ENCODE data around the gene ENTHD1. TPM values are rescaled to one million over a fixed set of nuclear protein-coding genes. Genes with fewer than 3 reads are reported as not detected.

The ENTHD1 gene, protein sequence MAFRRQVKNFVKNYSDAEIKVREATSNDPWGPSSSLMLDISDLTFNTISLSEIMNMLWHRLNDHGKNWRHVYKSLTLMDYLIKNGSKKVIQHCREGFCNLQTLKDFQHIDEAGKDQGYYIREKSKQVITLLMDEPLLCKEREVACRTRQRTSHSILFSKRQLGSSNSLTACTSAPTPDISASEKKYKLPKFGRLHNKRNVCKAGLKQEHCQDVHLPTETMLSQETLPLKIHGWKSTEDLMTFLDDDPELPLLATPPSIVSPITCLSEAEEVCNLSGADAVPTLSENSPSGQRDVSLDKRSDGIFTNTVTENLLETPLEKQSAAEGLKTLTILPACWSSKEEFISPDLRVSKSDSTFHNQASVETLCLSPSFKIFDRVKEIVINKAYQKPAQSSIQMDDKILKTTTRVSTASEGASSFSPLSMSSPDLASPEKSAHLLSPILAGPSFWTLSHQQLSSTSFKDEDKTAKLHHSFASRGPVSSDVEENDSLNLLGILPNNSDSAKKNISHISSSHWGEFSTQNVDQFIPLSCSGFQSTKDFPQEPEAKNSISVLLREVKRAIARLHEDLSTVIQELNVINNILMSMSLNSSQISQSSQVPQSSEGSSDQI
- 0.15 and 0.41 TPM in 2 replicates for total RNA-seq

DNA sequence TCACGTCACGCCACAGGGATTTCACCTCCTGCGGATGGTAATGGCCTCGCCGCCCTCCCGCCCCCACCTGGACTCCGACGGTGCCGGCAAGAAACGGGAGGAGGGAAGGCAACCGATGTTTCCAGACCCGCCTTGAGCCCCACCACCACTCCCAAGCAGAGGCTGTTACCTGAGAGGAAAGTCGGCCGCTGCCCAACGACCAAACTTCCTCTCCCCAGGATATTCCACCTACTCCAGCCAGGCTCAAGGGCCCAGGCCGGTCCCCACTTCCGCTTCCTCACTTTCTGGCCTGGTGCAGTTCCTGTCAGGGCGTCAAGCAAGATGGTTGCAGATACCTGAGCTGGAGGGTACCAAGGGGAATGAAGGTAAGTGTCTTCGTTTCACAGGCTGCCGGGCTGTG lies at the start of gene ENTHD1:
ENTHD1 (minus strand) TSS at position 235 of the 400 bp plus-strand sequence. CDS start 6,012 bp downstream, outside the sequence.
- intact Hi-C loops (cut with micrococcal nuclease), result no loop called here

DNA sequence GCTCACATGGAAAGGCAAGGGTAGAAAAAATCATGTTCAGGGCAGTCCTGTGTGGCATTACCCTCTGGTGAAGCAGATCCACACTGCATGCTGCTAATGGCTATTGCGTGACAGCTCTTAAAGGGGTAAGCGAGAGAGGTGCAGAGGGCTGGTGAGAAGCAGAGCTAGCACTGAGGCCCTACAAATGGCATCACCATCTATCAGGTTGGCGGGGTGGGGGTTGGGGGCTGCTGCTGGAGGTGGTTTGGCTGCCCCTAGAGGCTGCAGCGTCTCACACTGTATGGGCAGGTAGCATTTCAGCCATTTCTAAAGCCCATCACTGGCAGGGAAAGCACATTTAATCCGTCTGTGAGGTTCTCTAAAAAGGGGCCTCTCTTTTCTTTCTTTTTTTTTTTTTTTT lies 49.8 kb upstream of the ENTHD1 start:
- intact Hi-C loops (cut with micrococcal nuclease), result loop anchor here (2.0 to 5.0 kb wide), 2 partner anchors 17 to 376 kb away; no protein-coding TSS in a partner anchor

DNA sequence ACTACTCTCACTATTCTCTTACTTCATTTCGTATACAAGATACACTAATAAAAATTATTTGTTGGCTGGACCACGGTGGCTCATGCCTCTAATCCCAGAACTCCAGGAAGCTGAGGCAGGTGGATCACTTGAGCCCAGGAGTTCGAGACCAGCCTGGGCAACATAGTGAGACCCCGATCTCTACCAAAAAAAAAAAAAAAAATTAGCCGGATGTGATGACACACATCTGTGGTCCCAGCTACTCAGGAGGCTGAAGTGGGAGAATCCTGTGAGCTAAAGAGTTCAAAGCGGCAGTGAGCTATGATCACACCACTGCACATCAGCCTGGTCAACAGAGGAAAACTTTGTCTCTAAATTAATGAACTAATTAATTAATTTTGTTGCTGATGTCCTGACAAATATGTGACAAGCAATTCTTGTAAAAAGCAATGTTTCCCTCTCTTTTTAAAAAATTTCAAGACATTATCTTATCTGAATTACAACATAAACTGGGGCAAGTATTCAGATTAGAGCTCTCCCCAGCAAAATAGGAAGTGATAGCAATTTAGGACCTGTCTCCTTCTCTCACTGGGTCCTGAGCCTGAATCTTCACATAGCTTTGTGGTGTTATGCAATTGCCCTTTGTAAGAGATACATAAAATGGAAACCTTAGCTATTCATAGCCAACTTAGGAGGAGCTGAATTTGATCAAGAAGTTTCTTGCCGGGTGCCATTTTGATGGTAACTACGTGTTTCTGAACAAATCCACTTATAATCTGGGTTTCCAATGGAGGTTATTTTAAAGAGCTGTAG lies 49.1 kb upstream of the ENTHD1 start:
- intact Hi-C loops (cut with micrococcal nuclease), result loop anchor here (2.0 to 5.0 kb wide), 2 partner anchors 16 to 375 kb away; no protein-coding TSS in a partner anchor

DNA sequence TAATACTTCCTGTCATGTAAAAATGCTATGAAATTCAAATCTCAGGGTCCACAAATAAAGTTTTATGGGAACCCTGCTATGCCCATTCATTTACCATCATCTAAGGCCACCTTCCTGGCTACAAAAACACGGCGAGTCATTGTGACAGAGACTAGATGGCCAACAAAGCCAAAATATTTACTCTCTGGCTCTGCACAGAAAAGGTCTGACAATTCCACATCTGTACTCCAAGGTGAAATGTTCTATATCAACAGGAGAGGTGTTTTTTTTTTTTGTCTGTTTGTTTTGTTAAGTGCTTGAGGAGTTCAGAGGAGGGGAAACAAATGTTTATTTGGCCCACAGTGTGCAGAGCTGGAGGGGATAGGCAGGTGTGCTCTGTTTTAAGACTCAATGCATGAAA lies 48.0 kb upstream of the ENTHD1 start:
- intact Hi-C loops (cut with micrococcal nuclease), result loop anchor here (5.0 kb wide), 1 partner anchor 374 kb away; no protein-coding TSS in a partner anchor

DNA sequence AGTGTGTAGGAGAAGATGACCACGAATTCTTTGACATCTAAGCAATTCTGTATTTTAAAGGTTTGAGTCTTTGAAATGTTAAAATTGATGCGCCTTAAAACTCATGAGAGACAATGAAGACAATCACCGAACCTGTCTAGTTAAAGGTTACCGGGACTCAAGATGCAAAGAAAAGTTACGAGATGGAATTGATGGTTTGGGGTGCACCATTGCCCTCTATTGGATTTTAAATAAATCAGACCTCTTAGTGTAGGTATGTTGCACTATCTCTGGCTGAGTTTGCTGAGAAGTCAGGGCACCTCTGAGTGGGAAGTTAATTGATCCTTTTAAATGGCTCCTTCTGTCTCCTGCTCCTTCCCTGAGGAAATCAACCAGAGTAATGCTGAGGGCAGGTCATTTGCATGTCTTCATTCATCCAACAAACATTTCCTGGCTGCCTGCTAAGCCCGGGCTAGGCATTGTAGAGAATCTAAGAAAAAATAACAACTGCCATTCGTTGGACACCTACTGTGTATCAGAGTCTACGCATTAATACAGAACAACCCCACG lies 47.3 kb upstream of the ENTHD1 start:
- intact Hi-C loops (cut with micrococcal nuclease), result loop anchor here (1.0 to 5.0 kb wide), 4 partner anchors 40 to 407 kb away; partner anchors contain the start of gene GRAP2

DNA sequence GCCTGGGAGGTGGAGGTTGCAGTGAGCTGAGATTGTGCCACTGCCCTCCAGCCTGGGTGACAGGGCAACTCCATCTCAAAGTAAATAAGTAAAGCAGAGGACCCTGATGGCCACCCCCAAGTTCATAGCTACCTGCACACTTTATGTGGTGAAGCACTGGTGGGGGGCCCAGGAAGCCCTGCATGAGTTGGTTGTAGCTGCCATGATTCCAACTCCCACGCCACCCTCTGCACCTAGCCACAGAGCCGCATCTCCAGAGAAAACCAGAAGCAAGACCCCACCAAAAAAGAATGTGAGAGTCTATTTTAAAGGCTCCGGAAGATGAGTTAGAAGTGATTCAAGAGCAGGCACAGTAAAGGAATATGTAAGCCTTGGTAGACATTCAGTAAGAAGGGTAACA lies 46.3 kb upstream of the ENTHD1 start:
- intact Hi-C loops (cut with micrococcal nuclease), result loop anchor here (1.0 to 10.0 kb wide), 5 partner anchors 39 to 406 kb away; partner anchors contain the start of gene GRAP2

DNA sequence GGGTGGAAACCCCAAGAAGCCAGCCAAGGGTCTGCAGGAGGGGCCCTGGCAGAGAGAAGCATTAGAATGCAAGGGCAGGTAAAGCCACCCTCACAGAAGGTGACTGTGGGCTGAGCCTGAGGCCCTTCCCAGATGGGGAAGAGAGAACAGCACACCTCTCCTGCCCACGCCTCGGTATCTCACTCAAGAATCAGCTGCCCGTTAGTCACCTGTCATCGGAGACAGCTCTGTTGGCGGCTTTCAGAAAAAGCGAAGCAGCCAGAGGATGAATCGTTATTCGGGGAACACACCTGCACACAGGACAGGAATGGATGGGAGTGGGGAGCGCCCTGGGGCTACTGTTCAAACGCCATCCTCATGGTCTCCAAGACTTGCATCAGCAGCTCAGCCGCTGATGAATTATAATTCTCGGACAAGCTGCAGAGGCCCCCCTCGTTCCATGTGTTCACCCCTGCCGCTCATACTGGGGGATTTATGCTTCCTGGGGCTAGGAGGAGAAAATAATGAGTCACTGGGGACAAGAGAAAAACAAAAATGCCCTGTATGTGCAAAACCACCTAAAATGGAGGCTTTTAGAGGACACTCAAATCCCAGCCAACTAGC lies 45.0 kb upstream of the ENTHD1 start:
- intact Hi-C loops (cut with micrococcal nuclease), result loop anchor here (10.0 kb wide), 1 partner anchor 164 kb away; no protein-coding TSS in a partner anchor

DNA sequence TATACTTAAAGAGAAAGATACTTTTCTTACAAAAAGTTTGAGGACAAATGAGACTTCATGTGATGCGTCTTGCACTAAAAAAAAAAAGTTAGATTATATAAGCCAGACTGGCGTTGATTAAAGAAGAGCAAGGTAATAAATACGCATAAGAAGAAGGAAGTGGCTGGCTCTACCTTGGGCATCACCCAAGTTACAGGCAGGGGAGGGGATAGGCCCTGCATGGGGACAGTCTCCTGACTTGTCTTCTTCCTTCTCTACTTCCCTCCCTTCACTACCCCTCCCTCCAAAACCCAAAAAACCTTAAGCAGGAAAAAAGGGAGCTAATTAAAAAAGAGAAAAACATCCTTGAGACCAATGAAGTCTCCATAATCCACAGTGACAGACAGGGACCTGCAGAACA lies 44.3 kb upstream of the ENTHD1 start:
- intact Hi-C loops (cut with micrococcal nuclease), result loop anchor here (10.0 kb wide), 1 partner anchor 163 kb away; no protein-coding TSS in a partner anchor

DNA sequence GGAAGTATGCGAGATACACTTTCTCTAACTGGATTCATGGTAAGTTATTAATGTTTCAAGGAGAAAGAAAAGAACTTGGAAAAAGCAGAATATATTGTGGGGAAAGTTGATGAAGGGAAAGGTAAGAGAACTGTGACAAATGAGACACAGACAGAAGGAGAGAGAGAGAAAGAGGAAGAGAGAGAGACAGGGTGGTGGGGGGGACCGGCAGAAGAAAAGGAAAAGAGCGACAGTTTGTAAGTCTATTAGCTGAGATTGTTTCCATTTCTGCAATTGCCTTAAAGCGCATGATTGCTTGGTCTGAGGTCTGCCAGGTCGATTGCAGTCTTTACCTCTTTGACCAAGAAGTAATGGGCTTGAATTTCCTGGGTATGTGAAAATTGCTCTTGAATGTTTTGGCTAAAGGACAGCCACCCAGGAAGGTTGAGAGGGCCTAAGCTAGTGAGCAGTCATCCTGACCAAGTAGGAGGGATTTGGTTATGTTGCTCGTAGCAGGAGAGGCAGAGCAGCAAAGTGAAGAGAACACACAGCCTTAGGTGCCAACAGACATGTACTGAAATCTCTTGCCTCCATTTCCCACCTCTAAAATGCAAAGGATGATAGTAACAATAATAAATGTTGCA lies 43.1 kb upstream of the ENTHD1 start:
- intact Hi-C loops (cut with micrococcal nuclease), result loop anchor here (10.0 kb wide), 1 partner anchor 162 kb away; no protein-coding TSS in a partner anchor

DNA sequence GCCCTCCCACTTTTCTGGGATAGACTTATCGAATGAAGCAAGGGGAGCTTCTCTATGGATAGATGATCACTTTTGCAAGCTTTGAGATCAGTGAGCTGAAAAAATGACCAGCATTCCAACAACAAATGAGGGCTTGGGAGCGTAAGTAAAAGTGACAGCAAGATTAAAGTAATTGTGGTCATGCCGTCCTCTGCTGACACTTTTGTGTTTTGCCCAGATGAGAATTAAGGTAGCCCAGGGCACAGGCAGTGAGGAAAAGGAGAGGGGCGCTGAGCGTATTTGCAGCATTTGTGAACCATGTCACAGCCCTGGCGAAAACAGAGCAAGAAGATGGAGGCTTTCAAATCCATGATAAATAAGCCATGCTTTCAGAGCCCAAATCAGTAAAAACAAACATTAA lies 42.1 kb upstream of the ENTHD1 start:
- intact Hi-C loops (cut with micrococcal nuclease), result loop anchor here (10.0 kb wide), 1 partner anchor 161 kb away; no protein-coding TSS in a partner anchor

DNA sequence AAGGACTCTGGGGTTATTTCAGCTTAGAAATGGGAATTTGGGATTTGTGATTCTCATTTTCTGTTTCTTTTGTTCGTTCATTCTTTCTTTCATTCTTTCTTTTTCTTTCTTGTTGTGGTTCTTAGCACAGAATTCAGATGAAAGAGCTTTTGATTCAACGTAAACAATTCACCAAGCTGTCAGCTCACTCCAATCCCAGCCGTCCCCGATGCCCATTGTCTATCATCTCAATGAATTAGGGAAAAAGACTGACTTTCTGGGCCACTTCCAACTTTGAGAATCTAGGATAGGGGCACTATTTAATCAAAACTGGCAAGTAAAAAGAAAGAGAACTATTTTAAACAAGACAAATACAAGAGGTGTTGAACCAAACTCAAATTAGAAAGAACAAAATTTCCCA lies 41.6 kb upstream of the ENTHD1 start:
- intact Hi-C loops (cut with micrococcal nuclease), result loop anchor here (10.0 kb wide), 1 partner anchor 160 kb away; no protein-coding TSS in a partner anchor

DNA sequence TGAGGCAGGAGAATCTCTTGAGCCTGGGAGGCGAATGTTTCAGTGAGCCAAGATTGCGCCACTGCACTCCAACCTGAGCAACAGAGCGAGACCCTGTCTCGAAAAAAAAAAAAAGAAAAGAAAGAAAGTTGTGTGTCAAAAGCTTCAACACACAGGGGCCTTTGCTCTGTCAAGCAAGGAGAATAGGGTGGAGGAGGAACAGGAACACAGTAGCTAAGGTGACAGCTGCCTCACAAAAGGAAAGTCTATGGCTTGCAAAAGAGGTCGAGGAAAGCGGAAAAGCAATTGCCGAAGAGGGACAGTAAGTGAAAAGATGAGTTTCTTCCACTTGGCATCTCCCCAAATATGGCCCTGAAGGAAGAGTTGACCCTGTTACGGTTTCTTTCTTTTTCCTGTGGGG lies 40.2 kb upstream of the ENTHD1 start:
- intact Hi-C loops (cut with micrococcal nuclease), result loop anchor here (1.0 to 10.0 kb wide), 5 partner anchors 7 to 331 kb away; partner anchors contain the start of genes GRAP2 and TMA7B

DNA sequence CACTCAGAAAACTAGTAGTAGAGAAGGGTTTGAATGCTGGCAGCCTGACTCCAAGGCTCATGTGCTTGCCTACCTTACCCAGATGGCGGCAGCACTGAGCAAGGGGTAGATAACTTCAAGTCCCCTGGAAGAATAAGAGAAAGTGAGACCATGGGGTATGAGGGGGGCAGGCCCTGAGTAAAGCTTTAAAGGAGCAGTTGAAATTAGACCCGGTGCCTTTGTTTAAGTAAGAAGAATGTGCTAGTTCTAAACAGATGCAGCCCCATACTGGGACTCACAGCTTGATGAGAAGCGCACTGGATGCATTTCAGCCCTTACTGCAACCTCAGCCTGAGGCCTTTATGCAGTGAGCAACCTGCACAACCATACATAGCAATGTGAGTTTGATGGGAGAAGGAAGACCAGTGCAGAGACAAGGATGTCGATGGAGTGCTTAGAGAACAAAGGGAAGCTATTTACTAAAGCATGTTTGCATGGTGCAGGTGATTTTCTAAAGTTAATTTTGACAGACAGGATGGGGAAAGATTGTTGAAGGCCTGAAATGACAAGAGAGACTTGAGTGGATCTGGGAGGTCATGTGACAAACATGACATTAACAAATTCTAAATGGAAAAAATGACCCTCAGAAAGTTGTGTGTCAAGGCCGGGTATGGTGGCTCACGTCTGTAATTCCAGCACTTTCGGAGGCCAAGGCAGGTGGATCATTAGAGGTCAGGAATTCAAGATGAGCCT lies 39.5 kb upstream of the ENTHD1 start:
- intact Hi-C loops (cut with micrococcal nuclease), result loop anchor here (1.0 to 10.0 kb wide), 5 partner anchors 23 to 331 kb away; partner anchors contain the start of genes GRAP2 and TMA7B

DNA sequence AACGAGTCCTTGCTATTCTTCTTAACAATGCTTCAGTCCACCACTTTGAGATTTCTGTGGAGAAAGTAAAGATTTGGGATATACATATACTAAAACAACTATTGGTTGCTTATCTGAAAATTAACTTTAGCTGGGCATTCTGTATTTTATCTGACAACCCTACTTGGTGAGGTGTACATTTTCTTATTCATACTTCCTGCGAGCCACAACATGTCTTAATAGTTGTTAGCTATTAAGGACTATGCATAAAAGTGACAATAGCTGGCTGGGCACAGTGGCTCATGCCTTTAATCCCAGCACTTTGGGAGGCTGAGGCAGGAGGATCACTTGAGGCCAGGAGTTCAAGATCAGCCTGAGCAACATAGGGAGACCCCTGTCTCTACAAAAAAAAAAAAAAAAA lies 38.6 kb upstream of the ENTHD1 start:
- intact Hi-C loops (cut with micrococcal nuclease), result loop anchor here (1.0 to 10.0 kb wide), 4 partner anchors 22 to 330 kb away; partner anchors contain the start of gene TMA7B

DNA sequence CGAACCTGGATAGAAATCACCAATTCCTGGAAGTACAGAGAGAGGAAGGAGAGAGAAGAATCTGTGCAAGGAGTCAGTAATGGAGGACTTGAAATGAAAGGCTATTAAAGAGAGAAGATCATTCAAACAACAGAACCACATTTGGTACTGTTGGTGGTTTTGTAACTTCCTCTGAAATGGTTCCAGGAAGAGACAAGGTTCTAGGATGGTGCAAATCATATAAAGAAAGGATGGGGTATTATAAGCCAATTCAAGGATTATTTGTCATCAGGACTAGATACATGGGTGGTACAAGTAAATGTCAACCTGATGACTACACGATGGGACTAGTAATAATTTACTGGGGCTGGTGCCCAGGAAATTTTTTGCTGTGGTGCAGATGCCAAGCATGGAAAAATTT lies 37.7 kb upstream of the ENTHD1 start:
- intact Hi-C loops (cut with micrococcal nuclease), result loop anchor here (1.0 to 10.0 kb wide), 3 partner anchors 10 to 329 kb away; no protein-coding TSS in a partner anchor

DNA sequence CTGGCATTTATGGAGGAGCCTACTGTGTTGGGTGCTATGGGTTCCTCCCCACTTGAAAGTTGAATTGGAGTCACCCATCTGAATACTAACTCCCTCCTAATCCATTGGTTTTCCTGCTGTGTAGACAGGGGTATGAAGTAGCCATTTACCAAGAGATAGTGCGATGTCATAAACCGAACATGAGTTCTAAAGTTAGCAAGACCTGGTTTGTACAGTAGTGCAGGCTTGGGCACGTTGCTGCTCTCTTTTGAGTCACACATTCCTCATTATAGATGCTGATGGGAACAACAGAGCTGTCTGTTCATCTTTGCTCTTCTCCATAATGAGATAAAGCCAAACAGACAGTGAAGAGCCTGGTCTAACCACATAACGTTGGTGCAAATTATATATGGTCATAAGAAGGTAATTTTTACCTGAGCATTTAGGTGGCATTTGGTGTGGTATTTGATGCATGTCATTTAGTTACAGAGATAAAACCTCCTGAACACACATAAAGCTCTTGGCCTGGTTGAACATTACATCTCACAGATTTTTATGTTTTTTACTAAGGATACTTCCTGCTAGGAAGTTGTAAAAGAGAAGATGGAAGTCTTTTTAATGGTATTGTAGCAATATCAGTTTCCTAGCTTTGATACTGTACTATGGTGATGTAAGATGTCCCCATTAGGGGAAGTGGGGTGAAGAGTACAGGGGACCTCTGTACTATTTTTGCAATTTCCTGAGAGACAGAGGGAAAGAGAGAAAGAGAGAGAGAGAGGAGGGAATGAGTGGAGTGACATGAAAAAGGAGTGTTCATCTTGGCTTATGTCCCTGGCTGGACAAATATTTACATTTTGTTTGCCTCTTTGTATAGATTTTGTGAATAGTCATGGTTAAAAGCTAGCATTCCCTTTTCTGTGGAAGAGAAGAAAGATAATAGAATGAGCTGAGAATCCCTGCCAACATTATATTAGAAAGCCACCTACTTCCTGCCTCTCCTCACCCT lies 35.3 kb upstream of the ENTHD1 start:
- intact Hi-C loops (cut with micrococcal nuclease), result no loop called here

DNA sequence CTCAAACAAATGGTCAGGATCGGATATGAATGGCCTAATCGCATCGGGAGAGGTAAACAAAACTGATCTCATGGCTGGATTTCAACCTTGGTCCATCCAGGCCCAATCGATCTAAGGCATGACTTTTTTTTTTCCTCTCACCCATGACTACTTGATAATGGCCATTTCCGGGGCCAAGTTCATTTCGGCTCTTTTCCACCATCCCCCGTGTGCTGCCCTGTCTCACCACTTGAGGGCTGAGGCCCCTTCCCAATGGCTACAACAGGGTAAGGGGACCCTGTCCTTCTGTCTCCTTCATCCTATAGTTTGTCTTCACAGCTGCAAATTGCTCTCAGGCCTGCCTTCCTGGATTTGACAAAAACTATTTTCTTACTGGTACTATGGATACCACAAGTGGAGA lies 34.0 kb upstream of the ENTHD1 start:
- intact Hi-C loops (cut with micrococcal nuclease), result loop anchor here (2.0 kb wide), 2 partner anchors 15 to 17 kb away; no protein-coding TSS in a partner anchor

DNA sequence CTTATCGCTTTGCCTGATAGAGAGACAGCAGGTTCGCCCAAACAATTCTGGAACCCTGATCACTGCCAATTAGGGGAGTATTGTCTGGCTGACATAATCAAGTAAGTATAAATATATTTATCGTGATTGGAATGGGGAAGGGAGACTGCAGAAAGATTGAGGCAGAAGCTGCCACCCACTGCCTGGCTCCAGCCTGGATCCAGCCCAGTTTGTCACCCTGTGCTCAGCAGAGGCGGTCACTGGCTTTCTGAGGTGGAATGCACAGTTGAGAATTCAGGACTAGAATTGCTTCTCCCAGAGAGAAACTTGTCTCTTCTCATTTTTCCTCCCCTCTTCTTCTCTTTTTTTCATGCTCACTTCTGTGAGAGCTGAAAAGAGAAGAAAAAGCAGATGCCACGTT lies 33.2 kb upstream of the ENTHD1 start:
- intact Hi-C loops (cut with micrococcal nuclease), result loop anchor here (1.0 to 2.0 kb wide), 4 partner anchors 8 to 16 kb away; no protein-coding TSS in a partner anchor

All from T-helper 1 cell treated with Interleukin-12 subunit alpha and Interleukin-12 subunit beta and Interleukin-4 antibody, amounts not matched to agents 30 ng/mL and 1 ng/mL, for 36 hours (primary cell).